IPS-18a (cell line): Measurements from ENCODE around the gene PIM3.

Experiments used
- H3K27ac ChIP-seq: one replicate; pipeline ENCODE4 v1.5.1; 2013; ENCODE audit warnings: low read length
- H3K27me3 ChIP-seq: one replicate; pipeline ENCODE4 v1.6.1; 2013; ENCODE audit warnings: mild to moderate bottlenecking, low read length; ENCODE audit not compliant: control insufficient read depth, insufficient read depth
- H3K36me3 ChIP-seq: one replicate; pipeline ENCODE4 v1.6.1; 2013; ENCODE audit warnings: low read depth, low read length; ENCODE audit not compliant: control insufficient read depth
- H3K4me1 ChIP-seq: one replicate; pipeline ENCODE4 v1.6.1; 2013; ENCODE audit warnings: low read depth, low read length; ENCODE audit not compliant: control insufficient read depth
- H3K4me3 ChIP-seq: one replicate; pipeline ENCODE4 v1.5.1; 2013; ENCODE audit warnings: low read length
- H3K9ac ChIP-seq: one replicate; pipeline ENCODE4 v1.6.1; 2013; ENCODE audit warnings: mild to moderate bottlenecking, low read length, moderate library complexity
- H3K9me3 ChIP-seq: one replicate; pipeline ENCODE4 v1.6.1; 2013; ENCODE audit warnings: low read depth, low read length; ENCODE audit not compliant: control insufficient read depth

PIM3 gene

GRCh38 chr22:49921508-49922278 lies 38.9 kb upstream of the PIM3 start:
- Histone ChIP-seq H3K27me3 (no peaks in the 10 kb centered on the region), H3K27ac (no peak overlapping the region), H3K4me1 (no peaks in the 10 kb centered on the region), H3K9me3 (no peaks in the 10 kb centered on the region), H3K36me3 (peaks cover 4% of the 10 kb centered on the region), H3K9ac (no peak overlapping the region), H3K4me3 (no peak overlapping the region)

- Histone ChIP-seq H3K27me3 (no peaks in the 10 kb centered on the region), H3K27ac (no peak overlapping the region), H3K9me3 (no peaks in the 10 kb centered on the region), H3K4me1 (no peaks in the 10 kb centered on the region), H3K4me3 (no peak overlapping the region), H3K36me3 (peaks cover 4% of the 10 kb centered on the region), H3K9ac (no peak overlapping the region)
Measured at GRCh38 chr22:49922484-49922883, 38.1 kb upstream of the PIM3 start.

GRCh38 chr22:49922926-49923325 lies 37.6 kb upstream of the PIM3 start:
- H3K9me3 ChIP-seq, result no peaks in the 10 kb centered on the region
- H3K9ac ChIP-seq, result no peak overlapping the region
- H3K4me1 ChIP-seq, result no peaks in the 10 kb centered on the region
- H3K27ac ChIP-seq, result no peak overlapping the region
- H3K36me3 ChIP-seq, result peaks cover 4% of the 10 kb centered on the region
- no peaks in the 10 kb centered on the region for H3K27me3 ChIP-seq
- H3K4me3 ChIP-seq, result no peak overlapping the region

GRCh38 chr22:49923445-49923844 lies 37.1 kb upstream of the PIM3 start:
- Histone ChIP-seq H3K9me3 (no peaks in the 10 kb centered on the region), H3K4me3 (no peak overlapping the region), H3K36me3 (peaks cover 4% of the 10 kb centered on the region), H3K27ac (no peak overlapping the region), H3K9ac (no peak overlapping the region), H3K27me3 (no peaks in the 10 kb centered on the region), H3K4me1 (no peaks in the 10 kb centered on the region)

DNA sequence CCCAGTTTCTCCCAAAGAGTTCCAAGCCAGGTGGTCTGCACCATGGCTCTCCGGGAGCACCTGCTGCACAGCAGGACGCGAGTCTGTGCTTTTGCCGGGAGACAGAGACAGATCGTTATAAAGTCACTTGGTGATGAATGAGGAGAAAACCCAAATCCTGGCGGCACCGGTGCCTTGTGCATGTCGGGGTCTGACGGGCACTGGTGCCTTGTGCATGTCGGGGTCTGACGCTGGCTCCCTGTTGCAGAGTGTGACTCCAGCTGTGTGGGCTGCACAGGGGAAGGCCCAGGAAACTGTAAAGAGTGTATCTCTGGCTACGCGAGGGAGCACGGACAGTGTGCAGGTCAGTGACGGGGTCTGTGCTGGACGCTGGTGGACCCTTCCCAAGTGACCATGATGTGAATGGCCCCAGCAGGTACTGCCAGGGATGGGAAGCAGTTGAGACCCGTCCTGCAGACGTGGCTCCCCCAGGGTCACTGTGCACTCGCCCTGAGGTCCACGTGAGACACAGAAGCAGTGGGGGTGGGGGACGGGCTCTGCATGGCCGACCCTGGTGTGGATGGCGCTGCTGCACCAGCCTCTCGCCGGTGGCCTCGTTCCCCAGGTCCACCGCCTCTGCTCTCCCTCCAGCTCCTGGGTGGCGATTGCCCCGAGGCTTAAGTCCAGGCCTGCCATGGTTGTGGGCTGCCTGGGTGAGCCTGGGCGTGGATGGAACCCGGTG lies 36.3 kb upstream of the PIM3 start:
- Histone ChIP-seq H3K4me3 (no peak overlapping the region), H3K27ac (no peak overlapping the region), H3K27me3 (no peaks in the 10 kb centered on the region), H3K9ac (no peak overlapping the region), H3K9me3 (no peaks in the 10 kb centered on the region), H3K36me3 (peaks cover 4% of the 10 kb centered on the region), H3K4me1 (no peaks in the 10 kb centered on the region)

GRCh38 chr22:49925525-49926128 lies 34.9 kb upstream of the PIM3 start:
- H3K36me3 ChIP-seq, result no peaks in the 10 kb centered on the region
- peaks cover 11% of the 10 kb centered on the region for H3K27me3 ChIP-seq
- no peaks in the 10 kb centered on the region for H3K4me1 ChIP-seq
- no peak overlapping the region for H3K27ac ChIP-seq
- no peaks in the 10 kb centered on the region for H3K9me3 ChIP-seq
- H3K4me3 ChIP-seq, result no peak overlapping the region
- no peak overlapping the region for H3K9ac ChIP-seq

GRCh38 chr22:49926916-49927315 lies 33.7 kb upstream of the PIM3 start:
- no peaks in the 10 kb centered on the region for H3K9me3 ChIP-seq
- no peaks in the 10 kb centered on the region for H3K36me3 ChIP-seq
- no peak overlapping the region for H3K9ac ChIP-seq
- H3K27me3 ChIP-seq, result peaks cover 15% of the 10 kb centered on the region
- no peak overlapping the region for H3K27ac ChIP-seq
- no peaks in the 10 kb centered on the region for H3K4me1 ChIP-seq
- H3K4me3 ChIP-seq, result no peak overlapping the region

GRCh38 chr22:49927483-49928184 lies 32.9 kb upstream of the PIM3 start:
- H3K4me3 ChIP-seq, result no peak overlapping the region
- no peaks in the 10 kb centered on the region for H3K9me3 ChIP-seq
- H3K36me3 ChIP-seq, result no peaks in the 10 kb centered on the region
- H3K27me3 ChIP-seq, result peaks cover 15% of the 10 kb centered on the region
- no peaks in the 10 kb centered on the region for H3K4me1 ChIP-seq
- H3K27ac ChIP-seq, result no peak overlapping the region
- H3K9ac ChIP-seq, result no peak overlapping the region

DNA sequence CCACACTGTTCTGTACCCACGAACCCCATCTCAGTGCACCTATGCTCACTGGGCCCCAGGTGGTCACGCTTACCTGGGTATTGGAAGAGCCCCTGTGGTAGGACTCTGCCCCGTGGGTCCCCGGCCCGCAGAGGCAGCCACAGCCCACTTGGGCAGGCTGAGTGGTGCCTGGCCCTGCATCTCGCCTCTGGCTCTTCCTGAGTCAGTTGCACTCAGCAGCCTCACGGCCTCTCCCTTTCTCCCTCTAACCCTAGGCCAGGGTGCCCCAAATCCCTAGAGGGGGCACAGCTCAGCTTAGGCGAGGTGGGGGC lies 32.4 kb upstream of the PIM3 start:
- Histone ChIP-seq H3K9me3 (no peaks in the 10 kb centered on the region), H3K4me3 (no peak overlapping the region), H3K9ac (no peak overlapping the region), H3K36me3 (no peaks in the 10 kb centered on the region), H3K27me3 (peaks cover 15% of the 10 kb centered on the region), H3K4me1 (no peaks in the 10 kb centered on the region), H3K27ac (no peak overlapping the region)

DNA sequence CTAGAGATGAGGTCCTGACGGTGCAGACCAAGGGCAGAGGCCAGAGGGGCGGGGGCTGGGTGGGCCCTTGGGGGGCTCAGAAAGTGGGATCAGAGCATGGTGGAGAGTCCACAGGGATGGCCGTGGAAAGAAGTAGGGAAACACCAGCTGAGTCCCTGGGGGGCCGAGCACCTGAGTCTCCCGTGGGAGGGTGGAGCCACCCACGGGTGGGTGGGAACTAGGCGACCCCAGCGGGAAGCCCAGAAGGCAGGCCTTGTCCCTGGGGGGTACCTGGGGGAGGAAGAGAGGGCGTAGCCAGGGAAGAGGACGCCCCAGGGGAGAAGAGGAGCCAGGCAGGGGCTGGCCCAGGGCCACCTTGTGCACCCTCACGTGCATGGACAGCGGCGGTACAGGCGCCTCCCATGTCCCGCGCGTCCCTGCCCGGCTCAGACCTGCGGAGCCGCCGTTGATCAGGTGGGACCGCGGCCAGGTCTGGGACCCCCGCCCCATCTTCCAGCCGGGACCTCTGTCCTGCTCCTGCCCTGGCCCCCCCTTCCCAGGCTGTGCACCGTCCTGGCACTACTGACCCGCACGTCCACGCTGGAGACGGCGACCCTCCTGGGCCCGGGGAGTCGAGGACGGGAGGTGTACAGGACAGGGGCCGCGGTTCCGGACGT lies 31.9 kb upstream of the PIM3 start:
- Histone ChIP-seq H3K9ac (no peak overlapping the region), H3K4me1 (no peaks in the 10 kb centered on the region), H3K36me3 (no peaks in the 10 kb centered on the region), H3K4me3 (no peak overlapping the region), H3K27ac (no peak overlapping the region), H3K27me3 (peaks cover 15% of the 10 kb centered on the region), H3K9me3 (no peaks in the 10 kb centered on the region)
